HEK293 (cell line): Measurements from ENCODE around the gene WDSUB1.

ENCODE experiments used
- ATF2 ChIP-seq: fragments of 450-650 bp; formaldehyde crosslinking; IDR thresholded peaks from 2 replicates; pipeline ENCODE4 v1.5.1; 2016; ENCODE audit warnings: missing biosample characterization, missing genetic modification characterization, low read depth
- CTCF ChIP-seq: fragments of 450-650 bp; formaldehyde crosslinking; IDR thresholded peaks from 2 replicates; pipeline ENCODE4 v1.5.1; 2016; ENCODE audit warnings: missing biosample characterization, missing genetic modification characterization
- ELK4 ChIP-seq: IDR thresholded peaks from 2 replicates; pipeline ENCODE4 v1.6.1; 2011; ENCODE audit warnings: mild to moderate bottlenecking, low read depth, low read length, borderline replicate concordance
- IKZF3 ChIP-seq: fragments of 450-650 bp; IDR thresholded peaks from 2 replicates; pipeline ENCODE4 v1.5.0; 2018; ENCODE audit warnings: missing biosample characterization, mild to moderate bottlenecking, missing genetic modification characterization, moderate library complexity
- KLF9 ChIP-seq: fragments of 450-650 bp; formaldehyde crosslinking; IDR thresholded peaks from 2 replicates; pipeline ENCODE4 v1.5.1; 2016; ENCODE audit warnings: missing biosample characterization, missing genetic modification characterization, low read depth
- PRDM4 ChIP-seq: fragments of 450-650 bp; formaldehyde crosslinking; IDR thresholded peaks from 2 replicates; pipeline ENCODE4 v1.5.1; 2017; ENCODE audit warnings: missing biosample characterization, missing genetic modification characterization
- TCF7L2 ChIP-seq: IDR thresholded peaks from 2 replicates; pipeline ENCODE4 v1.6.1; 2011; ENCODE audit warnings: low read depth, mild to moderate bottlenecking, inconsistent platforms, low read length, moderate library complexity, borderline replicate concordance
- YY1 ChIP-seq: fragments of 450-650 bp; formaldehyde crosslinking; IDR thresholded peaks from 2 replicates; pipeline ENCODE4 v1.5.1; 2018; ENCODE audit warnings: missing biosample characterization, missing genetic modification characterization
- ZNF10 ChIP-seq: fragments of 450-650 bp; formaldehyde crosslinking; IDR thresholded peaks from 2 replicates; pipeline ENCODE4 v1.5.1; 2017; ENCODE audit warnings: missing biosample characterization, missing genetic modification characterization
- ZNF121 ChIP-seq: fragments of 450-650 bp; formaldehyde crosslinking; IDR thresholded peaks from 2 replicates; pipeline ENCODE4 v1.5.1; 2016; ENCODE audit warnings: missing biosample characterization, missing genetic modification characterization
- ZNF18 ChIP-seq: fragments of 450-650 bp; formaldehyde crosslinking; IDR thresholded peaks from 2 replicates; pipeline ENCODE4 v1.5.1; 2016; ENCODE audit warnings: missing biosample characterization, missing genetic modification characterization
- ZNF221 ChIP-seq: fragments of 450-650 bp; formaldehyde crosslinking; IDR thresholded peaks from 2 replicates; pipeline ENCODE4 v1.5.1; 2017; ENCODE audit warnings: missing biosample characterization, missing genetic modification characterization, borderline replicate concordance
- ZNF510 ChIP-seq: fragments of 450-650 bp; formaldehyde crosslinking; IDR thresholded peaks from 2 replicates; pipeline ENCODE4 v1.5.1; 2018; ENCODE audit warnings: mild to moderate bottlenecking, missing genetic modification characterization, missing biosample characterization; ENCODE audit not compliant: insufficient replicate concordance
- ZNF645 ChIP-seq: fragments of 450-650 bp; formaldehyde crosslinking; IDR thresholded peaks from 2 replicates; pipeline ENCODE4; 2016; ENCODE audit warnings: missing biosample characterization, missing genetic modification characterization

- TF ChIP-seq YY1 (tag by site-specific recombination) (no peak), ZNF510 (no peak), CTCF (tag by site-specific recombination) (no peak), ZNF221 (no peak), IKZF3 (tag by site-specific recombination) (no peak), PRDM4 (tag by site-specific recombination) (no peak), ELK4 (no peak), KLF9 (tag by site-specific recombination) (no peak), ZNF121 (tag by site-specific recombination) (no peak), ZNF18 (tag by site-specific recombination) (no peak), TCF7L2 (no peak), ATF2 (tag by site-specific recombination) (no peak), ZNF645 (tag by site-specific recombination) (no peak), ZNF10 (tag by site-specific recombination) (no peak)
These were observed 98.1 kb downstream of the WDSUB1 start for GRCh38 chr2:159188449-159188848.
